GM19023 (cell line): ENCODE measurements around the gene NUDC.

Experiments used
- ATAC-seq: cut with Tn5 transposase; IDR thresholded peaks from one replicate; pipeline ENCODE4 v1.9.1; 2021; ENCODE audit warnings: mild to moderate bottlenecking, moderate library complexity; ENCODE audit not compliant: unreplicated experiment

Gene NUDC

DNA sequence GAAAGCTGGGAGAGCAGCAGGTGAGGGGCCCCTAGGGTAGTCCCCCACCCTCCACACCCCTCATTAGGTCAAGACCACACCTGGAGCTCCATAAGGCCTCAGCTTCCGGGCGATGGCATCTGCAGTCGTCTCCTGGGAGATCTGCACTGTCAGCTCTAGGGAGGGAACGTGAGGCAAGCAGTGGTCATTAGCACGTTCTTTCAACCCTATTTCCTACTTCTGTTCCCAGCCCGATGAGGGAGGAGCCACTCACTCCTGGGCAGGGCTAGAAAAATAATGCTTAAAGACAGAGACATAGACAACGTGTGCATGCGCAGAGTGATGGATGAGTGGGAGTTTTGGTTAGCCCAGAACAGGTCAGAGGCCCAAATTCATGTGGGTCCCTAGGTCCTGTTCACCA, 29.1 kb downstream of the NUDC start:
- no peak for ATAC-seq

DNA sequence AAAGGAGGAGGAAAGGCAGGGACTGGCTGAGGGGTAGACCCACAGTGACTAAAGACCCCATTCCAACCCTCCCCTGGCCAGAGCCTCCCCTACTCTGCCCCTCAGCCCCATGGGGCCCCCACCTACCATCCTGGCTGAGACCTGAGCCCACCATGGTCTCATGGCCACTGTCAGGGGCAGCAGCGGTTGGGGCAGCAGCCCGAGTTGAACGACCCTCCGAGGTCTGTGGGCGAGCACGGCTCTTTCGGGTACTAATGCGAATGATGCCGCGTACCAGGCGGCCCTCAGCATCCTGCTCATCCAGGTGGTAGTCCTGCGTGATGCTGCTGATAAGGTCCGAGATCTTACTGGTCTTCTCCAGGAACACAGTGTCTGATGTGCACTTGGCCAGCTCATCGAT, 29.7 kb downstream of the NUDC start:
- no peak for ATAC-seq

GRCh38 chr1:26951821-26952497, 30.4 kb downstream of the NUDC start:
- ATAC-seq: no peak

GRCh38 chr1:26953374-26953773, 31.8 kb downstream of the NUDC start:
- ATAC-seq: no peak

- ATAC-seq: no peak
Measured at GRCh38 chr1:26956321-26956720, 34.8 kb downstream of the NUDC start.

DNA sequence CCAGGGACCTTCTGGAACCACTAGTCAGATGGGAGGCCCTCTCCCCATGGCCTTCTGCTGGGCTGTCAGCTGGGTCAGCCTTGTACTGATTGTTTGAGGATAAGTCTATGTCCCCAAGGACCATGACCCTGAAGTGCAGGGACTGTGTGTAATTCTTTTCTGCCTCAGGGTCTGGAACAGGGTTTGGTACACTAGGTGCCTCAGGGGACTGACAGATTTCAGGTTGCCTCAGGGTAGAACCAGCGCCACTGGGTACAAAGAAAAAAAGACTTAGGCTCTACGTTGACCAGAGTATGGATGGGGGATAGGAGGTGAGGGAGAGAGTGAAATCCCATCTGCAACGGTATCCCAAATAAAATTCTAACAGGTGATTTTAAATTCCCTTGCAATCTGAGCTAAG, 35.8 kb downstream of the NUDC start:
- no peak for ATAC-seq

GRCh38 chr1:26959270-26959669, 37.7 kb downstream of the NUDC start:
- ATAC-seq: no peak

DNA sequence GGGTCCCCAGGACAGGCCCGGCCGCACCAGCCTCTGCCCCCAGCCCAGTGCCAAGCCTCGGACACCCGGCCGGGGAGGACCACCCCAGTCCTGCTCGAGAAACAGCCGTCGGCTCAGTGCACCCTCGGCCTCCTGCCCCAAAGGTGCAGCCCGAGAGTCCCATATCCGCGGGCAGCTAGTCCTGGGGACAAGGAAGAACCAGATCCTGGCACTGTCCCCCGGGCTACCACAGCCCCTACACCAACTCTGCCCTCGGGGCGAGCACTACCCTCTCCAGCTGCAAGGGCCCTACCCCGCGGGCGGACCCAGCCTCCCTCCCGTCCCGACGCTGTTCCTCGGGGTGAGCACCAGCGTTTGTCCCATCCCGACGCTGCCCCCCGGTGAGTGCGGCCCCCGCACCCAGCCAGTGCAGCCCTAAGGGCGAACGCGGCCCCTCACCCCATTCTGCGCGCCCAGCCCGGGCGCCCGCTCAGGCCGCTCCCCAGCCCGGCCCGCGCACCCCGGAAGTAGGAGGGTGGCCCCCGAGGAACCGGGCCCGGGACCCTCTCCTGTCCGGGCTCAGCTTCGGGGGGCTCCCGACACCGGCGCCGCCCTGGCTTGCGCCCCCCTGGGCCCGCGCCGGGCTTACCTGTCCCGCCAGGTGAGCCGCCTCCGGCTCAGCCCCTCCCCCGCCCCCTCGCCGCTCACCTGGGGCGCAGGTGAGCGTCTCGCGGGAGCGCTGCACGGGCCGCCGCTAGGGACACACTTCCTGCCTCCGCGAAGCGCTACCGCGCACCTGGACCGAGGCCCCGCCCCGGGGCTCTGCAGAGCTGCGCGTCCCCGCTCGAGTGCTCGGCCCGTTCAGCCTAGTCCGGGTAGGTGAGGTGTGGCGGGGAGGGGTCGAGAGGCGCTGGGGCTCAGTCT, 38.4 kb downstream of the NUDC start, which contains the start of gene KDF1:
Gene KDF1, minus strand, starts transcription at position 747 of the 903 bp plus-strand sequence. CDS start 8,088 bp downstream, outside the sequence.
- no peak for ATAC-seq

GRCh38 chr1:26960625-26960966, 39.1 kb downstream of the NUDC start:
- ATAC-seq: no peak

- ATAC-seq: no peak
Measured at GRCh38 chr1:26961826-26962225, 40.3 kb downstream of the NUDC start.

DNA sequence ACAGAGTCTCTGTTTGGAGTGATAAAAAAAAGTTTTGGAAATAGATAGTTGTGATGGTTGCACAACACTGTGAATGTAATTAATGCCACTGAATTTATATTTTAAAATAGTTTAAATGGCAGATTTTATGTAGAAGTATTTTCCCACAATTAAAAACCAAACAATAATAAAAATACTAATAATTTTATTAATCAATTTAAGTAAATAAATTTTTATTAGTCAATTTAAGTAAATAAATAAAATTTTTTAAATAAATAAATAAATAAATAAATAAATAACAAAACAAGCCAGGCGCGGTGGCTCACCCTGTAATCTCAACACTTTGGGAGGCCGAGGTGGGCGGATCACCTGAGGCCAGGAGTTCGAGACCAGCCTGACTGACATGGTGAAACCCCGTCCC, 43.7 kb downstream of the NUDC start:
- no peak for ATAC-seq

- no peak for ATAC-seq
Measured at GRCh38 chr1:26965628-26966027, 44.1 kb downstream of the NUDC start.

GRCh38 chr1:26970810-26971209, 49.3 kb downstream of the NUDC start:
- no peak for ATAC-seq

GRCh38 chr1:26971590-26971989, 50.0 kb downstream of the NUDC start:
- ATAC-seq: no peak

GRCh38 chr1:26972390-26972789, 50.8 kb downstream of the NUDC start:
- no peak for ATAC-seq

- no peak for ATAC-seq
Measured at GRCh38 chr1:26972821-26973220, 51.3 kb downstream of the NUDC start.

GRCh38 chr1:26976621-26977510, 55.3 kb downstream of the NUDC start:
- no peak for ATAC-seq

DNA sequence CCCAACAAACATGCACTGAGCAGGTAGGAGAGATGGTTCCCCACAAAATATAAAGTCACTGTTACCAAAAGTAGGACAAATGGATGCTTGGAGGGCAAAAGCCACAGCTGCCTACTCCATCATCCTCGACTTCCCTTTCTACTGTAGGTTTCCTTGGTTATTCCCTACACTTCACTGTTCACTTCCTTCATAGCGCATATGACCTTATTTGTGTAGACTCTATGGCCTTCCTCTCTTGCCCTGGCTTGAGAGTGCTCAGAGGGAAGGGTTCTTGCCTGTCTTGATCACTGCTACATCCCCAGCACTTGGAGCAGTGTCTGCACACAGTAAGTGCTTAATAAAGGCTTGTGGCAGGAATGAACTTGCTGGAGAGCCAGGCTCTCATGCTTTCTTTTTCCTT, 57.4 kb downstream of the NUDC start:
- ATAC-seq: no peak

DNA sequence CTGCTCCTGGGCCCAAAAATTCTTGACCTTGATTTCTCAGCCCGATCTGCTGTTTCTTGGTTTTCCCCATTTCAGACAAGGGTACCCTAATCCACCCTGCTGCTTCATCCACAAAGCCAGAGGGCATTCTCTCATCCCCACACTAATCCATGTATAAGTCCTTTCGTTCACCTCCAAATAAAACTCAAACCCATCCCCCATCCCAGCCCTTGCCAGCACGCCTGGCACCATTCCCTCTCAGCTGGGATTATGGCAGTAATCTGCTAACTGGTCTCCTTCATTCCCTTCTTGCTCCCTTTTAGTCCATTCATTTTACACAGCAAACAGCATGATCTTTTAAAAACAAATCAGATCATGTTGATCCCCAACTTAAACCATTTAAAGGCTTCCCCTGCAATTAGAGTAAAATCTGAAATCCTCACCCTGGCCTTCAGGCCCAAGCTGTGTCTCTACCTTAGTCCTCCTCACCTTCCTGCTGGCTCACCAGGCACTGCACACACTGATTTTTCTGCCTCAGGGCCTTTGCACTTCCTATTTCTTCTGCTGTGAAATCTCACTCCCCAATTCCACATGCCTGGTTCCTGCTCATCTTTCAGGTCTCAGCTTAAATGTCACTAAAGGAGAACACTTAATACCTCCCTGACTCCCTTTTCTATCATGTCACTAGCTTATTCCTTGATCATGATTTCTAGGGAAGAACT, 59.8 kb downstream of the NUDC start:
- ATAC-seq: no peak

DNA sequence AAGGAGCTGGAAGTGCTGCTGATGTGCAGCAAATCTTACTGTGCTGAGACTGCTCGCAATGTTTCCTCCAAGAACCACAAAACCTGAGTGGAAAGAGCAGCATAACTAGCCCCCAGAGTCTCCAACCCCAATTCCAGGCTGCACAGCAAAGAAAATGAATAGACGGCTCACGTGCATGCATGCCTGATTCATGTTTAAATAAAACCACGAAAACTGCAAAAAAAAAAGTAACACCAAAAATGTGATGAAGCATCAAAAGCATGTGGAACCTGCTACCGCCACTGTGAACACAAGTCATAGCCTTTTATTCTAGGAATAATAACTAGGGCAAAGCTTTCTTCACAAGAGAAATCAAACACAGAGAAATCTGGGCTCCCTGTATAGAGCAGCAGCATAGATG, 62.3 kb downstream of the NUDC start:
- no peak for ATAC-seq

DNA sequence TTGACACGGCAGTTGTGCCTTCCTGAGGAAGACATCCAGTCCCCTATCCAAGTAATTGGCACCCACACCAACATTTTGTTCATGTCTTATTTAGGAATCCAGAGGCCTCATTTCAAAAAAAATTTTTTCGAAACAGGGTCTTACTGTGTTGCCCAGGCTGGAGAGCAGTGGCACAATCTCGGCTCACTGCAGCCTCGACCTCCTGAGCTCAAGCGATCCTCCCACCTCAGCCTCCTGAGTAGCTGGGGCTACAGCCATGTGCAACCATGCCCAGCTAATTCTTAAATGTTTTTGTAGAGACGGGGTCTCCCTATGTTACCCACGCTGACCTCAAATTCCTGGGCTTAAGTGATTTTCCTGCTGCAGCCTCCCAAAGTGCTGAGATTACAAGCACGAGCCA, 62.7 kb downstream of the NUDC start:
- no peak for ATAC-seq
